ENCODE measurements around the gene GPLD1.

The GPLD1 gene
- 0.39 to 2.1 (median 1.3) reads per million in 9 experiments for total RNA-seq

DNA sequence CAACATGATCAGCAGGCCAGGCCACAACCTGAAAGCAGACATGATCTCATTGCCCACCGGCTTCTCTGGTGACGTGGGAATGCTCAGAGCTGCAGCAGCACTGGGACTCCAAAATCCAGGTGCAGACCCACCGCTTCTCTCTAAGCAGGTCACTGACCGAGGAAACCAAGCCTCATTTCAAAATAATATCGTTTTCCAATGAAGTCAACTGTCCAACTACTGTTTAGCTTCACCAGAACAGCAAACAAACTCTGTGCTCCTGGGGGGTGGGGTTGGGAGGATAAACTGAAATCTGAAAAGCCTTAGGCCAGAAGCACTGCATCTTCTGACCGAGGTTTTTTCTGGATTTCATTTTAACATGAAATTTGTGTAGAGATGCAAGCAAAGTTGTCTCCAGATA lies at the start of gene GPLD1:
Gene GPLD1 (minus strand): TSS at position 109 of the 400 bp plus-strand sequence. CDS start 67 bp downstream, at position 42.
- Mint-ChIP-seq H3K4me1 (ENCODE audit: low read depth in 2 of 2) (peaks cover 10% of the 10 kb centered on the region in 2 donors), H3K4me3 (no peak within 1 kb of the TSS), H3K27me3 (no peaks in the 10 kb centered on the region), H3K27ac (no peak within 1 kb of the TSS), H3K9me3 (no peaks in the 10 kb centered on the region), H3K36me3 (ENCODE audit: insufficient read depth) (no peaks in the 10 kb centered on the region)
- no peak for DNase-seq
- ATAC-seq (replicated peaks) = no peak

- Mint-ChIP-seq H3K9me3 (no peaks in the 10 kb centered on the region), H3K27me3 (no peaks in the 10 kb centered on the region), H3K36me3 (ENCODE audit: insufficient read depth) (peaks cover 2% of the 10 kb centered on the region), H3K27ac (no peak overlapping the region), H3K4me3 (no peak overlapping the region), H3K4me1 (ENCODE audit: low read depth in 2 of 2) (no peaks in the 10 kb centered on the region)
- DNase-seq (no peak), ATAC-seq (replicated peaks) (no peak)
Measured at GRCh38 chr6:24537771-24538385, 48.5 kb upstream of the GPLD1 start.

DNA sequence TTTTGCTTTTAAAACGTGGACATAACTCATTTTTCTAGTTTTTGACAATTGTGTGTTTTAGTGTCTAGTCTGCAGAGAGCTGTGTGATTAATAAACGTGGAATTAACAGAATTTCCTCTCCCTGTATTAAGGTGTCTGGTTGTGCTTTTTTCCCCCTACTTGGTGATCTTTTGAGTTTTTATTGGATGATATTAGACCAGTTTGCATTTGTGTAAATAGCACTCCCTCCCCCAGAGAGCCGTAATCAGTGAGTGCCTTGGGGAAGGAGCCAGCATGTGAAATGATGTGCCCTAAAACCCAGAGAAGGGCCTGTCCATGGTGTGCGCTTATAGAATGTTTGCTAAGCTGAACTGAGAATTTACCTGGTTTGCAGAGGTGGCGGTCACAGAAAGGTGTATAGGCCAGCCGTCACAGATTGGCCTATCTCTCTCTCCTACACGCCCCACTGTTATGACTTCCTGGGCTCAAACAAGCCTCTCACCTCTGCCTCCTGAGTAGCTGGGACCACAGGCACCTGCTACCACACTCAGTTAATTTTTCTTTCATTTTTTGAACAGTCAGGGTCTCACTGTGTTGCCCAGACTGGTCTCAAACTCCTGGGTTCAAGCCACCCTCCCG lies 47.8 kb upstream of the GPLD1 start:
- Mint-ChIP-seq H3K9me3 (no peaks in the 10 kb centered on the region), H3K27me3 (no peaks in the 10 kb centered on the region), H3K27ac (no peak overlapping the region), H3K36me3 (ENCODE audit: insufficient read depth) (peaks cover 2% of the 10 kb centered on the region), H3K4me1 (ENCODE audit: low read depth in 2 of 2) (no peaks in the 10 kb centered on the region), H3K4me3 (no peak overlapping the region)
- ATAC-seq (replicated peaks) = no peak
- DNase-seq = no peak

- Mint-ChIP-seq H3K27ac (no peak overlapping the region), H3K36me3 (ENCODE audit: insufficient read depth) (peaks cover 2% of the 10 kb centered on the region), H3K4me3 (no peak overlapping the region), H3K4me1 (ENCODE audit: low read depth in 2 of 2) (no peaks in the 10 kb centered on the region), H3K27me3 (no peaks in the 10 kb centered on the region), H3K9me3 (no peaks in the 10 kb centered on the region)
- DNase-seq (no peak), ATAC-seq (replicated peaks) (no peak)
Measured at GRCh38 chr6:24536466-24536865, 47.1 kb upstream of the GPLD1 start.

- Mint-ChIP-seq H3K27me3 (no peaks in the 10 kb centered on the region), H3K9me3 (no peaks in the 10 kb centered on the region), H3K36me3 (ENCODE audit: insufficient read depth) (peaks cover 2% of the 10 kb centered on the region), H3K4me1 (ENCODE audit: low read depth in 2 of 2) (no peaks in the 10 kb centered on the region), H3K4me3 (no peak overlapping the region), H3K27ac (no peak overlapping the region)
- ATAC-seq (replicated peaks) (no peak), DNase-seq (no peak)
Measured at GRCh38 chr6:24535210-24535609, 45.8 kb upstream of the GPLD1 start.

- Mint-ChIP-seq H3K4me3 (no peak overlapping the region), H3K9me3 (no peaks in the 10 kb centered on the region), H3K27me3 (no peaks in the 10 kb centered on the region), H3K36me3 (ENCODE audit: insufficient read depth) (peaks cover 2% of the 10 kb centered on the region), H3K4me1 (ENCODE audit: low read depth in 2 of 2) (no peaks in the 10 kb centered on the region), H3K27ac (no peak overlapping the region)
- ATAC-seq (replicated peaks) (no peak), DNase-seq (no peak)
Measured at GRCh38 chr6:24534329-24534728, 45.0 kb upstream of the GPLD1 start.

DNA sequence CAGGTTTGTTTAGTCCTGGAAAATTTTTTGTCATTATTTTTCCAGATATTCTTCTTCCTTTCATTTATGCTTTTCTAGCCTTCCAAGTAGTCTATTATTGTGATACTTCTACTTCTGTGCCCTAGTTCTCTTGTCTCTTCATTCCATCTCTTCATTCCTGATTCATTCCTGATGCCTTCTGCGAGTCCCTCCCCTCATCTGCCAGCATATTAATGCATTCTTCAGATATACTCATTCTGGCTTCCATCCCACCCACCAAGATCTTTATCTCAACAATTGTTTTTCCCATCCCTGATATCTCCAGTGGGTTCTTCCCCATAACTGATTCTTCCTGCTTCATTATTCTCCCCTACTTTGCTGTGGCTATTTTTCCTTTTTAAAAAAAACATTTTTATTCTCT lies 40.6 kb upstream of the GPLD1 start:
- H3K27ac Mint-ChIP-seq = no peak overlapping the region
- H3K9me3 Mint-ChIP-seq = no peaks in the 10 kb centered on the region
- H3K36me3 Mint-ChIP-seq (ENCODE audit: insufficient read depth) = peaks cover 8% of the 10 kb centered on the region
- no peaks in the 10 kb centered on the region for H3K4me1 Mint-ChIP-seq (ENCODE audit: low read depth in 2 of 2)
- no peak overlapping the region for H3K4me3 Mint-ChIP-seq
- no peaks in the 10 kb centered on the region for H3K27me3 Mint-ChIP-seq
- ATAC-seq (replicated peaks) = no peak
- DNase-seq = no peak

GRCh38 chr6:24524805-24525204 lies 35.4 kb upstream of the GPLD1 start:
- Mint-ChIP-seq H3K27ac (no peak overlapping the region), H3K9me3 (no peaks in the 10 kb centered on the region), H3K27me3 (no peaks in the 10 kb centered on the region), H3K4me3 (no peak overlapping the region), H3K4me1 (ENCODE audit: low read depth in 2 of 2) (no peaks in the 10 kb centered on the region), H3K36me3 (ENCODE audit: insufficient read depth) (peaks cover 12% of the 10 kb centered on the region)
- DNase-seq = no peak
- ATAC-seq (replicated peaks) = no peak

DNA sequence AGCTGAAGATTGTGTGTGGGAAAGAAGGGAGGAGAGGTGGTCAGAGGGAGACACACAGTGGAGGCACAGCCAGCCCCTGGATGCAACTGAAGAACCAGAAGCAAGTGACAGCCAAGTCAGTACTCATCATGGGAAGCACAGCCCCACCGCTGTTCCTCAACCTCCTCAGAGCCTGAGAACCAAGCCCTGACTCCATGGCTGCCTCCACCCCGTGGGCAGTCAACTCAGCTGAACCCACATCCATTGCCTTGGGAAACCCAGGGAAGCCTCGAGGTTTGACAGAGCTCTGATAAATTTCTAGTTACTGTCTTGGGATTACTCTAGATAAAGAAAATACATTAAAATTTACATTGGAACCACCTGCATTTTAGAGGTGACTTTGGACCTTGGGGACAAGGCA lies 35.0 kb upstream of the GPLD1 start:
- Mint-ChIP-seq H3K27ac (no peak overlapping the region), H3K36me3 (ENCODE audit: insufficient read depth) (peaks cover 12% of the 10 kb centered on the region), H3K27me3 (no peaks in the 10 kb centered on the region), H3K4me1 (ENCODE audit: low read depth in 2 of 2) (no peaks in the 10 kb centered on the region), H3K9me3 (no peaks in the 10 kb centered on the region), H3K4me3 (no peak overlapping the region)
- ATAC-seq (replicated peaks) = no peak
- no peak for DNase-seq

GRCh38 chr6:24522228-24523176 lies 33.1 kb upstream of the GPLD1 start:
- Mint-ChIP-seq H3K27ac (no peak overlapping the region), H3K9me3 (no peaks in the 10 kb centered on the region), H3K27me3 (no peaks in the 10 kb centered on the region), H3K4me3 (no peak overlapping the region), H3K36me3 (ENCODE audit: insufficient read depth) (peaks cover 6% of the 10 kb centered on the region), H3K4me1 (ENCODE audit: low read depth in 2 of 2) (no peaks in the 10 kb centered on the region)
- no peak for DNase-seq
- ATAC-seq (replicated peaks) = no peak

DNA sequence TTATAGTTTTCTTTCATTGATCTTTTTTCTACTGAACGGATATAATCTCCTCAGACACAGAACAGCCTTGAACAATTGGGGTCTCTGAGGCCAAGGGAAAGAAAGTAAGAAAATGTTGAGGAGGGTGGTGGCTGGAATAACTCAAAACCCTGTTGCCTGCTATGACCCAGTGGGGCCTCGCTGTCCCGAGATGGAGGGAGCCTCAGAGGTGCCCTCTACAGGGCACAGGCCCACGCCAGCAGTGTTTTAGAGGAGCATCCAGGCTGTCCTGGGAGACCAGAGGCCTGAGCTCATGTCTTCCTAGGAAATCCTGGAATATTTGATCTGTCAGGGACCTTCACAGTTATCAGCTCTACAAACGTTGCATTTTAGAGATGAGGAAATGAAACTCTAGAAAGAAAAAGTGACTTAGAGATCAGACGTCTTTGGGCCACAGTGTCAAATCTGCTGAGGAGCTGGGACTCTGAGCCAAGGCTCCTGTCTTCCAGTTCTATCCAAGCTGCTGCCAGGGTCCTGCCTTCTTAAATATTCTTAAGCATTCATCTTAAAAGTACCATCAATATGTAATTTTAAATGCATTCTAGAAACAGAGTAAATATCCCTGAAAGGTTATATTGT lies 31.7 kb upstream of the GPLD1 start:
- Mint-ChIP-seq H3K27ac (no peak overlapping the region), H3K36me3 (ENCODE audit: insufficient read depth) (peaks cover 8% of the 10 kb centered on the region), H3K27me3 (no peaks in the 10 kb centered on the region), H3K9me3 (no peaks in the 10 kb centered on the region), H3K4me1 (ENCODE audit: low read depth in 2 of 2) (no peaks in the 10 kb centered on the region), H3K4me3 (no peak overlapping the region)
- DNase-seq (peak in 2 of 3 experiments; percentile 3 to 27), ATAC-seq (replicated peaks) (peak; percentile 63)

DNA sequence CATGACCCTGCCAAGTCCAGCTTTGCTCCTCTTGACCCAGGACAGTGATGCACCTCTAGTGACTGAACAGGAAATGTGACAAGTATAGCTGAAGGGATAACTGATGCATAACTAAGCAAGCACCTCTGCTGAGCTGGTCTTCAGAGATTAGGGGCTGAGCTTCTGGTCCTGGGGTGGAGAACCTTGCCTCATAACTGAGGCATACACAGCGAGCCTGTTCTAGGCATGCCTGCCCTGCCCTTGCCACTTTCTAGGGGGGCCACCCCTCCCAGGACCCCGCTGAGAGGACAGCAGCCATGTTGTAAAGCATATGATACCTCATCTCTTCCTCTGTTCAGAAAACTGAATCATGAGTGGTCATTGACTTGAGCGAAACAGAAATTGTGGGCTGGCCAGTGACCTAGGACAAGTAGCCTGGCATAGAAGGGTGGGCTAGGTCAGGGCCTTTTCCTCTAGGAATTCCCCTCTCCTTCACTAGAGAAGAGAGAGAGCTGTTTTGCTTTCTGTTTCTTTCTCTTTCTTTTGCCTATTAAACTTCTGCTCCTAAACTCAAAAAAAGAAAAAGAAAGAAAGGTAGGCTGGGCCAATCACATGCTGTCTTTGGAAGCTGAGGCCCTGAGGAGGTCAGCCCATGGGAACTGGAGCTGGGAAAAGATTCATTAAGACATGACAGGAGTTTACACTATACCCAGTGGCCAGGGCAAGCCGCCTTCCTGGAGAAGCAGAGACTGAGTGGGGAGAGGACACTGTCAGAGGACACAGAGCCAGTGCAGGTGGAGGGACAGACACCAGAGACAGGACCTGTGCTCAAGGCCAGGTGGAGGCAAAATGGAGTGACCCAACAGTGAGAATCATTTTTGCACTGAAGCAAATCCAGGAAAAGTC lies 28.5 kb upstream of the GPLD1 start:
- Mint-ChIP-seq H3K27me3 (no peaks in the 10 kb centered on the region), H3K36me3 (ENCODE audit: insufficient read depth) (peaks cover 24% of the 10 kb centered on the region), H3K27ac (no peak overlapping the region), H3K4me3 (no peak overlapping the region), H3K4me1 (ENCODE audit: low read depth in 2 of 2) (no peaks in the 10 kb centered on the region), H3K9me3 (no peaks in the 10 kb centered on the region)
- DNase-seq (no peak), ATAC-seq (replicated peaks) (no peak)

GRCh38 chr6:24513602-24514001 lies 24.2 kb upstream of the GPLD1 start:
- H3K27ac Mint-ChIP-seq = no peak overlapping the region
- H3K9me3 Mint-ChIP-seq = no peaks in the 10 kb centered on the region
- ATAC-seq (replicated peaks) (no peak), DNase-seq (no peak)
- H3K27me3 Mint-ChIP-seq = no peaks in the 10 kb centered on the region
- H3K4me1 Mint-ChIP-seq (ENCODE audit: low read depth in 2 of 2) = peaks cover 2 to 17% of the 10 kb centered on the region in 2 donors
- H3K36me3 Mint-ChIP-seq (ENCODE audit: insufficient read depth) = peaks cover 37% of the 10 kb centered on the region
- H3K4me3 Mint-ChIP-seq = no peak overlapping the region

Measured in effector memory CD8-positive, alpha-beta T cell (primary cell).